Heart left ventricle (tissue), 16 donors: ENCODE measurements around the gene MUCL1. TPM values are rescaled to one million over a fixed set of nuclear protein-coding genes. Genes with fewer than 3 reads are reported as not detected.
A peak's percentile ranks its signal among the peaks of the same experiment; 100 is the strongest.

Experiments
- ATAC-seq, 4 donors: fragments of 200-7000 bp; cut with Tn5 transposase; one replicate each; pipeline ENCODE4 v1.9.1; 2020 to 2022; ENCODE audit warnings: moderate library complexity in 4 of 4, mild to moderate bottlenecking in 3 of 4, moderate number of reproducible peaks in 1 of 4
- DNase-seq, 5 donors: peaks; one replicate each; pipeline ENCODE4 v3.0.0-alpha.2; 2020
- H3K27ac ChIP-seq, 12 donors: fragments of 200-600 bp; sonication (generic) in 4 of 12; one replicate each; pipeline versions ENCODE4 v1.5.0 to v1.8.0; 2016 to 2022; ENCODE audit warnings: mild to moderate bottlenecking in 2 of 12
- H3K27me3 ChIP-seq, 9 donors: fragments of 200-600 bp; sonication (generic) in 2 of 9; one replicate each; pipeline versions ENCODE4 v1.5.1 to v1.8.0; 2016 to 2022; ENCODE audit warnings: mild to moderate bottlenecking in 3 of 9
- H3K36me3 ChIP-seq, 9 donors: fragments of 200-600 bp; sonication (generic) in 2 of 9; one replicate each; pipeline versions ENCODE4 v1.5.0 to v1.8.0; 2018 to 2022; ENCODE audit warnings: mild to moderate bottlenecking in 2 of 9
- H3K4me1 ChIP-seq, 12 donors: fragments of 200-600 bp; sonication (generic) in 4 of 12; one replicate each; pipeline versions ENCODE4 v1.5.0 to v1.8.0; 2016 to 2022; ENCODE audit warnings: mild to moderate bottlenecking in 3 of 12
- H3K4me3 ChIP-seq, 12 donors: fragments of 200-600 bp; sonication (generic) in 4 of 12; one replicate each; pipeline versions ENCODE4 v1.5.0 to v1.8.0; 2017 to 2022; ENCODE audit warnings: mild to moderate bottlenecking in 9 of 12, moderate library complexity in 4 of 12
- H3K9me3 ChIP-seq, 12 donors: fragments of 200-600 bp; sonication (generic) in 4 of 12; one replicate each; pipeline versions ENCODE4 v1.5.0 to v1.8.0; 2016 to 2022; ENCODE audit warnings: mild to moderate bottlenecking in 1 of 12
- CTCF ChIP-seq, 12 donors: fragments of 200-600 bp; sonication (generic) in 4 of 12; IDR thresholded peaks; one replicate each; pipeline versions ENCODE4 v1.5.0 to v1.8.0; 2018 to 2022; ENCODE audit warnings: antibody characterized with exemption in 12 of 12, mild to moderate bottlenecking in 5 of 12
- POLR2A ChIP-seq, 2 donors: fragments of 450-650 bp; IDR thresholded peaks; one replicate each; pipeline ENCODE4 v1.6.1; 2017; ENCODE audit warnings: antibody characterized with exemption in 2 of 2, mild to moderate bottlenecking in 2 of 2, moderate library complexity in 2 of 2
- WGBS, 4 donors: extraction: QIAGEN DNeasy Blood & Tissue Kit in 2 of 4; methylation state at CpG; one replicate each; pipeline versions ENCODE4 v1.1.5 to v1.1.7; 2013 to 2018; 5-methylcytosine and 5-hydroxymethylcytosine counted together
- intact Hi-C, 10 donors: fragments of 100-400 bp; cut with DNase I; formaldehyde crosslinking; loops; one replicate each; pipeline versions ENCODE4 v1.11.1 to v1.14.2; 2022
- long read RNA-seq, 3 donors: library from polyadenylated mRNA; unstranded; transcript quantifications; one replicate each; pipeline ENCODE4 v2.0.0, GENCODE V29; 2020 to 2021
- polyA plus RNA-seq, 2 donors: library from polyadenylated mRNA; stranded (reverse); fragments of 200-250 nt; gene quantifications; one replicate each; pipeline ENCODE4 v1.2.3, GENCODE V29; 2013
- total RNA-seq, 9 donors: library from RNA; depleted of rRNA in 2 of 9; stranded (reverse); fragments of >200 nt in 2 of 9; fragmentation: NEBNext Ultra II Directional in 3 of 9; extraction: Animal tissue kit (Norgen Biotek cat#: 25700) in 3 of 9; gene quantifications; one replicate each; pipeline versions ENCODE4 v1.1.0 to v1.2.4, GENCODE V29; 2016 to 2023
- donor health status: ischemic (EF 13 %, LVEDD 7.1; RV severe dilation, severe dysfunction).
- donor health status: healthy with polysubstance abuse.
- donor health status: DM: no; HTN: yes; CAD: no.
- donor health status: DM: no; HTN: no; CAD: no.
- donor health status: ischemic (EF 25% LVEDD 6.9; RV normal size, moderate dysfunction).
- donor health status: ischemic (EF 25% LVEDD 5.7; RV mildly dilated, moderate dysfunction).
- donor health status: healthy.
- donor health status: DM: yes; HTN: yes; CAD: no.
- donor health status: ischemic (EF 35%, LVEDD 5.7; RV mildly dilated, moderate dysfunction).
- donor health status: nonischemic (EF 11% LVEDD 7.7; RV severe dilation, severe dysfunction).
- donor health status: DM: yes; HTN: yes; CAD: no.
- donor health status: PGD.
- donor health status: ischemic (EF 29% LVEDD 5.4; RV normal size, mild dysfunction).
- donor health status: nonischemic (EF 23%, LVEDD 6.1; RV moderate dilation, normal function).

The MUCL1 gene
- not detected for total RNA-seq
- polyA plus RNA-seq, result not detected
- long read RNA-seq, donor 1, result 0 reads
- long read RNA-seq, donor 2, result 0 reads
- long read RNA-seq, donor 3, result 0 reads

- no peaks in the 10 kb centered on the region for H3K27me3 ChIP-seq
- intact Hi-C loops, result loop anchor here in 5 of 10 donors (2.0 to 10.0 kb wide), 3 partner anchors 101 to 105 kb away; no protein-coding TSS in a partner anchor
- peak in 2 of 5 donors; percentile 20 to 21 for DNase-seq
- H3K27ac ChIP-seq, result no peak within 1 kb of the TSS
- H3K36me3 ChIP-seq, result no peaks in the 10 kb centered on the region
- TF ChIP-seq POLR2A (IDR thresholded peaks at IDR 0.05), result no peak
- peak; percentile 35 to 84 (median 54) for TF ChIP-seq CTCF (IDR thresholded peaks at IDR 0.05)
- 35 to 39% (median 37%) methylated on average over 6 of the region's 6 CpGs for WGBS, 4 donors
- H3K9me3 ChIP-seq, result peaks cover 0 to 4% (median 0%) of the 10 kb centered on the region in 12 donors
- H3K4me3 ChIP-seq, result no peak within 1 kb of the TSS
- ATAC-seq, result peak in 3 of 4 donors; percentile 59 to 75 (median 59)
- H3K4me1 ChIP-seq, result peaks cover 0 to 5% (median 0%) of the 10 kb centered on the region in 12 donors
Measured at GRCh38 chr12:54853933-54854538, at the start of gene MUCL1. TSS of gene MUCL1 (plus strand) at chr12:54854516. CDS start at chr12:54854583, 67 bp downstream.

DNA sequence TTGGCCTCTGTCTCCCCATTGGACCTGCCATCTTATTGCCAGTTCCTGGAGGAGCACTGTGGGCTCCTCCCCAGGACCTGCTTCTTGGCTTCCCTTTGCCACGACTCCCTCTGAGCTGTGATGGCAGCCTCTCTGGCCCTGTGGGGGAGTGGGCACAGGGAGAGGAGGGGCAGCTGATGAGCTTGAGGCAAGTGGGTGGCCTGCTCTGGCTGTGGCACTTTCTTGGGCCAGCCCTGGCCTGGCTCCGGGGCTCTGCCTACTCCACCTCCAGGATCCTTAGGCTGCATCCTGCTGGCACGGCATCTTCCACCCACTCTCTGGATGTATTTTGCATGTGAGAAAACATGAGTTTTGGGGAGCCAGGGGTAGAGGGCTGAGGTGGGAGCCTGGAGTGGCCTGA, 32.6 kb upstream of the MUCL1 start:
- intact Hi-C loops, result no loop called here
- Histone ChIP-seq H3K4me1 (no peaks in the 10 kb centered on the region), H3K27ac (no peak overlapping the region), H3K9me3 (peaks cover 0 to 13% (median 0%) of the 10 kb centered on the region in 12 donors), H3K36me3 (no peaks in the 10 kb centered on the region), H3K4me3 (no peak overlapping the region), H3K27me3 (no peaks in the 10 kb centered on the region)
- DNase-seq (no peak), ATAC-seq (no peak)
- 79 to 89% (median 84%) methylated on average over 3 of the region's 3 CpGs for WGBS, 4 donors
- no peak for TF ChIP-seq POLR2A (IDR thresholded peaks at IDR 0.05)
- no peak for TF ChIP-seq CTCF (IDR thresholded peaks at IDR 0.05)

- ATAC-seq, result no peak
- no peak for DNase-seq
- intact Hi-C loops, result no loop called here
- Histone ChIP-seq H3K36me3 (no peaks in the 10 kb centered on the region), H3K9me3 (peaks cover 0 to 13% (median 0%) of the 10 kb centered on the region in 12 donors), H3K27ac (no peak overlapping the region), H3K4me1 (no peaks in the 10 kb centered on the region), H3K4me3 (no peak overlapping the region), H3K27me3 (peaks cover 0 to 4% (median 0%) of the 10 kb centered on the region in 9 donors)
- WGBS, 4 donors, result 86 to 94% (median 92%) methylated on average over 2 of the region's 2 CpGs
- TF ChIP-seq CTCF (IDR thresholded peaks at IDR 0.05), result peak in 3 of 12 donors; percentile 11 to 55 (median 39)
- no peak for TF ChIP-seq POLR2A (IDR thresholded peaks at IDR 0.05)
Measured at GRCh38 chr12:54824402-54824801, 29.9 kb upstream of the MUCL1 start.

DNA sequence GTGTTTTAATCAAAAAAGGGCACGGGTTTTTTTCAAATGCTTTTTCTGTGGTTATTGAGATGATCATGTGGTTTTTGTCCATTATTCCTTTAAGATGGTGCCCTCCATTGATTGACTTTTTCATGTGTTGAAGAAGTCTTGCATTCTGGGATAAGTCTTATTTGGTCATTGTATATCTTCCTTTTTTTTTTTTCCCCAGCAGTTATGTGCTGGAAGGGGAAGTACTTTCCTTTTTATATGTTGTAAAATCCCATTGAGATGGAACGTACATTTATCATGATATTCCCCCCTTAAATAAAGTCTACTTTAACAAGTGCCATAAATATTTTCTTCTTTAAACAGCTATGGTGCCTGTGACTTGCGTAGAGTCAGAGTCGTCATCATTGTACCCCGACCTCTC, 24.8 kb upstream of the MUCL1 start:
- Histone ChIP-seq H3K27me3 (peaks cover 0 to 4% (median 0%) of the 10 kb centered on the region in 9 donors), H3K9me3 (peaks cover 0 to 3% (median 0%) of the 10 kb centered on the region in 12 donors), H3K36me3 (no peaks in the 10 kb centered on the region), H3K4me3 (no peak overlapping the region), H3K27ac (no peak overlapping the region), H3K4me1 (no peaks in the 10 kb centered on the region)
- ATAC-seq, result no peak
- TF ChIP-seq POLR2A (IDR thresholded peaks at IDR 0.05), result no peak
- no peak for TF ChIP-seq CTCF (IDR thresholded peaks at IDR 0.05)
- DNase-seq, result no peak
- intact Hi-C loops, result no loop called here
- 57 to 78% (median 70%) methylated on average over 5 of the region's 5 CpGs for WGBS, 4 donors
